SJCRH30 (cell line): ENCODE measurements around the gene SBF2. TPM values are rescaled to one million over a fixed set of nuclear protein-coding genes. Genes with fewer than 3 reads are reported as not detected.
A peak's percentile ranks its signal among the peaks of the same experiment; 100 is the strongest.

Source experiments
- DNase-seq, 2 experiments: peaks; one replicate each; pipeline ENCODE4 v3.0.0-alpha.2; 2015 to 2020
- H3K27ac ChIP-seq: fragments of 250-450 bp; sonication (Bioruptor Pico); 2 replicates; pipeline ENCODE4 v1.5.1; 2020; ENCODE audit warnings: mild to moderate bottlenecking, moderate library complexity
- H3K27me3 ChIP-seq: fragments of 250-450 bp; sonication (Bioruptor Pico); 2 replicates; pipeline ENCODE4 v1.5.1; 2020; ENCODE audit warnings: mild to moderate bottlenecking, moderate library complexity
- H3K36me3 ChIP-seq: fragments of 250-450 bp; sonication (Bioruptor Pico); 2 replicates; pipeline ENCODE4 v1.5.1; 2020; ENCODE audit warnings: mild to moderate bottlenecking, moderate library complexity
- H3K4me1 ChIP-seq: fragments of 250-450 bp; sonication (Bioruptor Pico); 2 replicates; pipeline ENCODE4 v1.5.1; 2020; ENCODE audit warnings: mild to moderate bottlenecking, moderate library complexity
- H3K4me3 ChIP-seq: fragments of 250-450 bp; sonication (Bioruptor Pico); 2 replicates; pipeline ENCODE4 v1.5.1; 2020; ENCODE audit warnings: mild to moderate bottlenecking, moderate library complexity
- H3K9me3 ChIP-seq: fragments of 250-450 bp; sonication (Bioruptor Pico); replicated peaks from 2 replicates; pipeline ENCODE4 v1.5.1; 2020; ENCODE audit warnings: mild to moderate bottlenecking, moderate library complexity
- total RNA-seq: library from RNA; depleted of rRNA; stranded (reverse); fragments of >200 nt; shearing (Covaris generic); gene quantifications from 2 replicates; pipeline ENCODE4 v1.2.3, GENCODE V29; 2014

The SBF2 gene
- total RNA-seq, 1 experiment from 2014 or later, result 34.7 TPM

GRCh38 chr11:10122326-10123197 lies 171.5 kb downstream of the SBF2 start:
- DNase-seq, result no peak

GRCh38 chr11:10118865-10119264 lies 175.2 kb downstream of the SBF2 start:
- Histone ChIP-seq H3K27me3 (no peaks in the 10 kb centered on the region), H3K27ac (no peak overlapping the region), H3K36me3 (no peaks in the 10 kb centered on the region), H3K4me3 (no peak overlapping the region), H3K9me3 (no peaks in the 10 kb centered on the region), H3K4me1 (no peaks in the 10 kb centered on the region)
- no peak for DNase-seq

More at GRCh38 chr11:10122326-10123197, 171.5 kb downstream of the SBF2 start:
- no peaks in the 10 kb centered on the region for H3K36me3 ChIP-seq
- H3K4me3 ChIP-seq, result no peak overlapping the region
- no peak overlapping the region for H3K27ac ChIP-seq
- H3K27me3 ChIP-seq, result no peaks in the 10 kb centered on the region
- H3K9me3 ChIP-seq, result no peaks in the 10 kb centered on the region
- no peaks in the 10 kb centered on the region for H3K4me1 ChIP-seq

- Histone ChIP-seq H3K27ac (no peak overlapping the region), H3K27me3 (no peaks in the 10 kb centered on the region)
- DNase-seq, result no peak
Observed at GRCh38 chr11:10117709-10118351, 176.2 kb downstream of the SBF2 start.

GRCh38 chr11:10116588-10116987 lies 177.4 kb downstream of the SBF2 start:
- Histone ChIP-seq H3K36me3 (no peaks in the 10 kb centered on the region), H3K27me3 (no peaks in the 10 kb centered on the region), H3K4me3 (no peak overlapping the region), H3K27ac (no peak overlapping the region), H3K9me3 (no peaks in the 10 kb centered on the region), H3K4me1 (no peaks in the 10 kb centered on the region)
- no peak for DNase-seq

More at GRCh38 chr11:10117709-10118351, 176.2 kb downstream of the SBF2 start:
- Histone ChIP-seq H3K9me3 (no peaks in the 10 kb centered on the region), H3K36me3 (no peaks in the 10 kb centered on the region), H3K4me1 (no peaks in the 10 kb centered on the region), H3K4me3 (no peak overlapping the region)

- DNase-seq, result peak in 1 of 2 experiments; percentile 9
- no peaks in the 10 kb centered on the region for H3K9me3 ChIP-seq
- H3K4me1 ChIP-seq, result no peaks in the 10 kb centered on the region; the same call in 1 of the 2 replicates
- H3K27ac ChIP-seq, result no peak overlapping the region
- no peaks in the 10 kb centered on the region for H3K27me3 ChIP-seq
- no peak overlapping the region for H3K4me3 ChIP-seq
- H3K36me3 ChIP-seq, result no peaks in the 10 kb centered on the region
Observed at GRCh38 chr11:10114593-10115404, 179.2 kb downstream of the SBF2 start.

DNA sequence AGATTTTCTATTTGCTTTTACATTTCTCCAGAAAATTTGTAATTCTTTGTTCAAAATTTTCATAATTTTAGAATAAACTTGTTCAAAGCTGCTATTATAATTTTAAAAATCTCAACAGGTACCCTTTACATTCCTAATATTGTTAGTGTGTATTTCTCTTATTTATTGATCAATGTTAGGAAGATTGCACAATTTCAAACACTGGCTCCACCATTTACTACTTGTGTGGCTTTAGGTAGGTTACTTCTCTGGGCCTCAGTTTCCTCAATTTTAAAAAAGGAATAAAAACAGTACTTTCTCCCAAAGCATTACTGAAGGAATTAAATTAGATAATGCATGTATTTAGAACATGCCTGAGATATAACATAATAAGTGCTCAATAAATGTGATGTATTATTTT lies 180.2 kb downstream of the SBF2 start:
- H3K9me3 ChIP-seq, result no peaks in the 10 kb centered on the region
- no peaks in the 10 kb centered on the region; the same call in 1 of the 2 replicates for H3K4me1 ChIP-seq
- H3K36me3 ChIP-seq, result no peaks in the 10 kb centered on the region; the same call in 1 of the 2 replicates
- no peak overlapping the region for H3K27ac ChIP-seq
- DNase-seq, result no peak
- H3K27me3 ChIP-seq, result no peaks in the 10 kb centered on the region
- no peak overlapping the region for H3K4me3 ChIP-seq

DNA sequence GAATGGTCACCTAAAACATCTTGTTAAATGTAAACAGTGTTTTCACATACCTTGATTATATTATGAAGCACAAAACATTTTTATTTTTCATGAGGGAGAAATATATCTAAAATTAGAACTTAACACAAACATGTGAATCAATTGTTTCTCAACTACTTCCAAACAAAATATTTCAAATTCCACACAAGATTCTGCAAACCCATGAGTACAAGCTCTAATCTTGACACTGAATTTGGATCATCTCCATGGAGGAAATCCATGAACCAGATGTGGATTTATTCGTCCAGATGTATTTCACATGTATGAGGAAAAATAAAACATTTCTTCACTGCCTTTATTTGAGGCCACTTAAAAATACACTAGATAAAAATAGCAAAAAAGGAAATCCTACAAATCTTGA lies 184.2 kb downstream of the SBF2 start:
- Histone ChIP-seq H3K4me1 (no peaks in the 10 kb centered on the region; the same call in 1 of the 2 replicates), H3K27me3 (no peaks in the 10 kb centered on the region), H3K4me3 (no peak overlapping the region), H3K9me3 (no peaks in the 10 kb centered on the region), H3K36me3 (no peaks in the 10 kb centered on the region; the same call in 1 of the 2 replicates), H3K27ac (no peak overlapping the region)
- no peak for DNase-seq

DNA sequence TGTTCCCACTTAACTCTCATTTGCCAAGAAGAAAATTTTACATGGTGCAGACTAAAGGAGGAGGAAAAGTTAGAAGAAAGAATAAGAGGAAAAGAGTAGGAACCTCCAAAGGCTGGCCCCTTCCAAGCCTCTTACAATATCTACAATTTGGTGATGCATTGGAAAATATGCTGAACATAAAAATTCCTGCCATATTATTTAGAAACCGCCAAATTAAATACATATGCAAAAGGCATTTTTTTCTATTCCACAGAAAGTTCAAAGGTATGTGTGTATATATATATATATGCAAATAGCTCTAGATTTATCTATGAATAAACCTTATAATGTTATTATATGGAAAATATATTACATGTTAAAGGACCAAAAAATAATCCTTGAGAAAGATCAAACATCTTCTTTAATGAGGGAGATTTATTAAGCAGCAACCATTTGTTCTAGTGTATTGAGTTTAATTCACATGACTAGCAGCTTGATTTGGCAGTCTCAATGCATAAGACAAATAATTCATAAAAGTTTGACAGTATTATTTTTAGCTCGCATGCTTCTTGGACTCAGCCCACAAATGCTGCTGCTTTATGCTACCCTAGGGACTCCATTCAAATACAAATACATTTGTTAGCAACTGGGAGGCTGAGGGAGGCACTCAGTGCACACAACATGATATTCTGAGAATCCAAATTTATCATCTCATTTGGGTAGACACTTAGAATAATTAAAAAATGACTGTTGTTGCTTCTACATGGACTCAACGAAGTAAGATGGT lies 184.9 kb downstream of the SBF2 start:
- DNase-seq, result no peak
- Histone ChIP-seq H3K9me3 (no peaks in the 10 kb centered on the region), H3K27me3 (no peaks in the 10 kb centered on the region), H3K4me3 (no peak overlapping the region), H3K36me3 (no peaks in the 10 kb centered on the region; the same call in 1 of the 2 replicates), H3K27ac (no peak overlapping the region), H3K4me1 (no peaks in the 10 kb centered on the region; the same call in 1 of the 2 replicates)

GRCh38 chr11:10107497-10107896 lies 186.5 kb downstream of the SBF2 start:
- no peaks in the 10 kb centered on the region; the same call in 1 of the 2 replicates for H3K4me1 ChIP-seq
- H3K9me3 ChIP-seq, result no peaks in the 10 kb centered on the region
- no peak overlapping the region for H3K4me3 ChIP-seq
- H3K27ac ChIP-seq, result no peak overlapping the region
- no peaks in the 10 kb centered on the region for H3K27me3 ChIP-seq
- DNase-seq, result no peak
- no peaks in the 10 kb centered on the region; the same call in 1 of the 2 replicates for H3K36me3 ChIP-seq

GRCh38 chr11:10097615-10098014 lies 196.4 kb downstream of the SBF2 start:
- H3K36me3 ChIP-seq, result no peaks in the 10 kb centered on the region; the same call in 1 of the 2 replicates
- H3K9me3 ChIP-seq, result peaks cover 10% of the 10 kb centered on the region; the same call in 1 of the 2 replicates
- no peak overlapping the region for H3K27ac ChIP-seq
- H3K4me3 ChIP-seq, result no peak overlapping the region
- no peak for DNase-seq
- H3K27me3 ChIP-seq, result no peaks in the 10 kb centered on the region
- H3K4me1 ChIP-seq, result no peaks in the 10 kb centered on the region

GRCh38 chr11:10096987-10097386 lies 197.0 kb downstream of the SBF2 start:
- Histone ChIP-seq H3K4me1 (no peaks in the 10 kb centered on the region), H3K9me3 (peaks cover 10% of the 10 kb centered on the region; the same call in 1 of the 2 replicates), H3K4me3 (no peak overlapping the region), H3K27me3 (no peaks in the 10 kb centered on the region), H3K27ac (no peak overlapping the region), H3K36me3 (no peaks in the 10 kb centered on the region; the same call in 1 of the 2 replicates)
- no peak for DNase-seq

- H3K9me3 ChIP-seq, result peaks cover 10% of the 10 kb centered on the region; the same call in 1 of the 2 replicates
- no peaks in the 10 kb centered on the region for H3K4me1 ChIP-seq
- no peak overlapping the region for H3K27ac ChIP-seq
- no peaks in the 10 kb centered on the region; the same call in 1 of the 2 replicates for H3K36me3 ChIP-seq
- no peak for DNase-seq
- H3K4me3 ChIP-seq, result no peak overlapping the region
- no peaks in the 10 kb centered on the region for H3K27me3 ChIP-seq
Observed at GRCh38 chr11:10095412-10096208, 198.4 kb downstream of the SBF2 start.

DNA sequence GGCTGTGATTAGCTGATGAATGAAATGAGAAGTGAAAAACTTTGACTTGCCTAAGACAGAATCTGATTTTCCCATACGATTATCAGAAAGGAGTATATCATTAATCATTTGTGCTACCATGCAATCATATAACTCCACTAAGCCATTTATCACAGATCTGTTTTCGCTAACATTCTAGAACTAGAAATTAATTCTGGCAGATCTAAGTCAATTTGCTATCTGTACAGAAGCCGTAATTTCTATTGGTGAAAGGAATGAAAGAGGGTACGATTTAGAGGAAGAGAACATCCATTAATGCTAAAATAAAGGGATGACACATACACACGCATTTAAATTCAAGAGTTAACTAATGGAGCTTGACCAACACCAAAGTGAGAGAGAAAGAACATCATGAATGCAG lies 201.6 kb downstream of the SBF2 start:
- Histone ChIP-seq H3K27ac (no peak overlapping the region), H3K4me3 (no peak overlapping the region), H3K27me3 (no peaks in the 10 kb centered on the region), H3K9me3 (0 out of 2 replicates have a peak, but pooled peaks cover 4% of the 10 kb centered on the region), H3K4me1 (no peaks in the 10 kb centered on the region), H3K36me3 (no peaks in the 10 kb centered on the region; the same call in 1 of the 2 replicates)
- DNase-seq, result no peak
